Ishikawa (cell line): Measurements from ENCODE around the gene NYNRIN.

Experiments
- CEBPB ChIP-seq: IDR thresholded peaks from 2 replicates; pipeline ENCODE4 v1.6.1; 2012
- CREB1 ChIP-seq: IDR thresholded peaks from 2 replicates; pipeline ENCODE4 v1.6.1; 2012; ENCODE audit warnings: low read depth
- EP300 ChIP-seq: IDR thresholded peaks from 2 replicates; pipeline ENCODE4 v1.6.1; 2012; ENCODE audit warnings: borderline replicate concordance
- NFIC ChIP-seq: IDR thresholded peaks from 2 replicates; pipeline ENCODE4 v1.6.1; 2012
- TCF12 ChIP-seq: IDR thresholded peaks from 2 replicates; pipeline ENCODE4 v1.6.1; 2012; ENCODE audit warnings: low read depth
- YY1 ChIP-seq: IDR thresholded peaks from 2 replicates; pipeline ENCODE4 v1.6.1; 2012; ENCODE audit warnings: low read depth
- ZBTB7A ChIP-seq: IDR thresholded peaks from 2 replicates; pipeline ENCODE4 v1.6.1; 2012; ENCODE audit warnings: low read depth

- TF ChIP-seq CREB1 = no peak
- TF ChIP-seq CEBPB = no peak
- TF ChIP-seq TCF12 = no peak
- no peak for TF ChIP-seq ZBTB7A
- no peak for TF ChIP-seq YY1
- TF ChIP-seq NFIC = no peak
- no peak for TF ChIP-seq EP300
Observed at GRCh38 chr14:24368212-24368561, 30.6 kb upstream of the NYNRIN start.
